Vagina (tissue), 2 donors: ENCODE results near the gene MGAT5. TPM values are rescaled to one million over a fixed set of nuclear protein-coding genes. Genes with fewer than 3 reads are reported as not detected.

Experiments
- DNase-seq, 2 donors: peaks; one replicate each; pipeline ENCODE4 v3.0.0-alpha.2; 2017; ENCODE audit errors: extremely low spot score in 2 of 2
- H3K27ac ChIP-seq: fragments of 200-600 bp; sonication (generic); one replicate; pipeline ENCODE4 v1.5.1; 2019
- H3K27me3 ChIP-seq: fragments of 200-600 bp; sonication (generic); one replicate; pipeline ENCODE4 v1.5.1; 2019
- H3K36me3 ChIP-seq, 2 donors: fragments of 200-600 bp; sonication (generic); one replicate each; pipeline ENCODE4 v1.5.1; 2017 to 2019
- H3K4me1 ChIP-seq: fragments of 200-600 bp; sonication (generic); one replicate; pipeline ENCODE4 v1.5.1; 2019
- H3K4me3 ChIP-seq, 2 donors: fragments of 200-600 bp; sonication (generic); 1 replicate in 1 of 2; 2 replicates in 1 of 2; pipeline ENCODE4 v1.5.1; 2016 to 2019
- H3K9me3 ChIP-seq: fragments of 200-600 bp; sonication (generic); one replicate; pipeline ENCODE4 v1.5.1; 2019
- POLR2A ChIP-seq, 2 donors: fragments of 450-650 bp; IDR thresholded peaks; one replicate each; pipeline ENCODE4 v1.6.1; 2017; ENCODE audit warnings: antibody characterized with exemption in 2 of 2, mild to moderate bottlenecking in 2 of 2, moderate library complexity in 2 of 2
- POLR2AphosphoS5 ChIP-seq, 2 donors: sonication (generic); formaldehyde crosslinking; IDR thresholded peaks; one replicate each; pipeline ENCODE4 v1.9.0; 2017; ENCODE audit warnings: antibody characterized with exemption in 2 of 2, mild to moderate bottlenecking in 2 of 2, low read depth in 1 of 2; ENCODE audit not compliant: insufficient read depth in 1 of 2
- intact Hi-C: fragments of 100-400 bp; cut with DNase I; formaldehyde crosslinking; loops from one replicate; pipeline ENCODE4 v1.15.1; 2023
- total RNA-seq: library from RNA; depleted of rRNA; stranded (reverse); fragments of >200 nt; gene quantifications from one replicate; pipeline ENCODE4 v1.2.3, GENCODE V29; 2016
- TF ChIP-seq, protein P1 (sequence below), 3 experiments: fragments of 450-650 bp in 2 of 3; fragments of 200-600 bp in 1 of 3; sonication (generic) in 1 of 3; IDR thresholded peaks; one replicate each; pipeline ENCODE4 v1.5.1; 2017 to 2019; ENCODE audit warnings: antibody characterized with exemption in 3 of 3, mild to moderate bottlenecking in 2 of 3, moderate library complexity in 2 of 3

The MGAT5 gene
- total RNA-seq, 1 donor from 2014 or later: 16.7 TPM

- Histone ChIP-seq H3K27me3 (no peaks in the 10 kb centered on the region), H3K27ac (no peak overlapping the region), H3K4me3 (no peak overlapping the region), H3K36me3 (peaks cover 0 to 4% of the 10 kb centered on the region in 2 donors), H3K4me1 (no peaks in the 10 kb centered on the region), H3K9me3 (no peaks in the 10 kb centered on the region)
- DNase-seq: no peak
- TF ChIP-seq, protein P1, sequence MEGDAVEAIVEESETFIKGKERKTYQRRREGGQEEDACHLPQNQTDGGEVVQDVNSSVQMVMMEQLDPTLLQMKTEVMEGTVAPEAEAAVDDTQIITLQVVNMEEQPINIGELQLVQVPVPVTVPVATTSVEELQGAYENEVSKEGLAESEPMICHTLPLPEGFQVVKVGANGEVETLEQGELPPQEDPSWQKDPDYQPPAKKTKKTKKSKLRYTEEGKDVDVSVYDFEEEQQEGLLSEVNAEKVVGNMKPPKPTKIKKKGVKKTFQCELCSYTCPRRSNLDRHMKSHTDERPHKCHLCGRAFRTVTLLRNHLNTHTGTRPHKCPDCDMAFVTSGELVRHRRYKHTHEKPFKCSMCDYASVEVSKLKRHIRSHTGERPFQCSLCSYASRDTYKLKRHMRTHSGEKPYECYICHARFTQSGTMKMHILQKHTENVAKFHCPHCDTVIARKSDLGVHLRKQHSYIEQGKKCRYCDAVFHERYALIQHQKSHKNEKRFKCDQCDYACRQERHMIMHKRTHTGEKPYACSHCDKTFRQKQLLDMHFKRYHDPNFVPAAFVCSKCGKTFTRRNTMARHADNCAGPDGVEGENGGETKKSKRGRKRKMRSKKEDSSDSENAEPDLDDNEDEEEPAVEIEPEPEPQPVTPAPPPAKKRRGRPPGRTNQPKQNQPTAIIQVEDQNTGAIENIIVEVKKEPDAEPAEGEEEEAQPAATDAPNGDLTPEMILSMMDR (IDR thresholded peaks at IDR 0.05): no peak
- TF ChIP-seq POLR2A (IDR thresholded peaks at IDR 0.05): no peak
- TF ChIP-seq POLR2AphosphoS5 (IDR thresholded peaks at IDR 0.05; ENCODE audit: insufficient read depth in 1 of 2, low read depth in 1 of 2): no peak
- intact Hi-C loops: no loop called here
These were observed 21.4 kb downstream of the MGAT5 start for GRCh38 chr2:134275058-134275862.

- TF ChIP-seq POLR2AphosphoS5 (IDR thresholded peaks at IDR 0.05; ENCODE audit: insufficient read depth in 1 of 2, low read depth in 1 of 2): no peak
- TF ChIP-seq POLR2A (IDR thresholded peaks at IDR 0.05): no peak
- TF ChIP-seq, protein P1 (IDR thresholded peaks at IDR 0.05): no peak
- no peaks in the 10 kb centered on the region for H3K9me3 ChIP-seq
- no peak overlapping the region for H3K4me3 ChIP-seq
- H3K4me1 ChIP-seq: no peaks in the 10 kb centered on the region
- no peak overlapping the region for H3K27ac ChIP-seq
- intact Hi-C loops: no loop called here
- no peaks in the 10 kb centered on the region for H3K27me3 ChIP-seq
- no peak for DNase-seq
- no peaks in the 10 kb centered on the region for H3K36me3 ChIP-seq
These were observed 22.7 kb downstream of the MGAT5 start for GRCh38 chr2:134276381-134277172.

DNA sequence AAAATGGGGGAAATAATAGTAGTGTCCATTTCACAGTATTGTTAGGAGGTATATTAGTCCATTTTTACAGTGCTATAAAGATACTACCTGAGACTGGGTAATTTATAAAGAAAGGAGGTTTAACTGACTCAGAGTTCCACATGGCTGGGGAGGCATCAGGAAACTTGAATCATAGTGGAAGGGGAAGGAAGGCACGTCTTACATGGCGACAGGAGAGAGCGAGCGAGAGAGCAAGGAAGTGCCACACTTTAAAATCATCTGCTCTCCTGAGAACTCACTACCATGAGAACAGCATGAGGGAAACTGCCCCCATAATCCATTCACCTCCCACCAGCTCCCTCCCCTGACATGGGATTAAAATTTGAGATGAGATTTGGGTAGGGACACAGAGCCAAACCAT is 23.4 kb downstream of the MGAT5 start:
- TF ChIP-seq POLR2A (IDR thresholded peaks at IDR 0.05): no peak
- TF ChIP-seq, protein P1 (IDR thresholded peaks at IDR 0.05): no peak
- TF ChIP-seq POLR2AphosphoS5 (IDR thresholded peaks at IDR 0.05; ENCODE audit: insufficient read depth in 1 of 2, low read depth in 1 of 2): no peak
- intact Hi-C loops: no loop called here
- H3K4me3 ChIP-seq: no peak overlapping the region
- H3K27ac ChIP-seq: no peak overlapping the region
- no peaks in the 10 kb centered on the region for H3K4me1 ChIP-seq
- H3K9me3 ChIP-seq: no peaks in the 10 kb centered on the region
- no peak for DNase-seq
- H3K36me3 ChIP-seq: no peaks in the 10 kb centered on the region
- H3K27me3 ChIP-seq: no peaks in the 10 kb centered on the region

DNA sequence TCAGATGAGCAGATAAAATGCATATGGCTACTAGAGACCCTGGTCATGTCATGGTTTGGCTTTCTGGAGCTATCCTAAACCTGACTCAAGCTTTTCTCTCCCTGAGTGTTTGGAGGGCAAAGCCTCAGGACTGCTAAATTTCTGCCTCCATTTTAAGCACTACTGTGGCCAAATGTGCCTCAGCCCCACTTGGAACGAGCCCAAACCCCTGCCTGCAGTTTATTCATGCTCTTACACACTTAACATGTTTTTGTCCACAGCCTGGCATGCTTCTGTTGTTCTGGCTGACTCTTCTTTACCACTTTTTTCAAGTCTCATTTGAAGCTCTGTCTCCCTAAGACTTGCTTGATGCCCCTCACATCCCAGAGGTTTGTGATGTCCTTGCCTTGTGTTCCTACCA is 24.7 kb downstream of the MGAT5 start:
- intact Hi-C loops: no loop called here
- no peak for TF ChIP-seq POLR2AphosphoS5 (IDR thresholded peaks at IDR 0.05; ENCODE audit: insufficient read depth in 1 of 2, low read depth in 1 of 2)
- no peak for TF ChIP-seq POLR2A (IDR thresholded peaks at IDR 0.05)
- DNase-seq: no peak

DNA sequence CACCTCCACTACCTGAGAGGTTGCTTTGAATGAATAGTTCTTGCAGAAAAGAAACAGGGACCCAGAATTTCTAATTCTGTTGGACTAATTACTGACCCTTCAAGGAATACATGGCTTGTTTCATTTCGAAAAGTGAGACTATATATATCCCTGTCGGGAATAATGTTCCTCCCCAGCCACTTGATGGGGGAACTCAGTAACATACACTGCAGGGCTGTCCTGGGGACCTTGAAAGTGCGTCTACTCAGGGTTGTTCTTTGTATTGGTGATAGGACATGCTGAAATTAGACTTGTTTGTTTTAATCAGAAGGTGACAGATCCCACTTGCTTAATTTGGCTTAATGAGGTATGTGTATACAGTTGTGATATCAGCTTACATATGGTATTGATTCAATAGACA is 25.5 kb downstream of the MGAT5 start:
- Histone ChIP-seq H3K36me3 (no peaks in the 10 kb centered on the region), H3K4me3 (no peak overlapping the region), H3K4me1 (no peaks in the 10 kb centered on the region), H3K27me3 (no peaks in the 10 kb centered on the region), H3K27ac (no peak overlapping the region), H3K9me3 (no peaks in the 10 kb centered on the region)
- no peak for DNase-seq
- no peak for TF ChIP-seq POLR2AphosphoS5 (IDR thresholded peaks at IDR 0.05; ENCODE audit: insufficient read depth in 1 of 2, low read depth in 1 of 2)
- TF ChIP-seq, protein P1 (IDR thresholded peaks at IDR 0.05): no peak
- TF ChIP-seq POLR2A (IDR thresholded peaks at IDR 0.05): no peak
- intact Hi-C loops: no loop called here

More for the DNA sequence above, 24.7 kb downstream of the MGAT5 start:
- Histone ChIP-seq H3K36me3 (no peaks in the 10 kb centered on the region), H3K9me3 (no peaks in the 10 kb centered on the region), H3K27me3 (no peaks in the 10 kb centered on the region), H3K4me3 (no peak overlapping the region), H3K4me1 (no peaks in the 10 kb centered on the region), H3K27ac (no peak overlapping the region)
